Heart left ventricle (tissue), 13 donors: Measurements from ENCODE around the gene NPBWR2.

ENCODE experiments used
- CTCF ChIP-seq, 12 donors: fragments of 200-600 bp; sonication (generic) in 4 of 12; IDR thresholded peaks; one replicate each; pipeline versions ENCODE4 v1.5.0 to v1.8.0; 2018 to 2022; ENCODE audit warnings: antibody characterized with exemption in 12 of 12, mild to moderate bottlenecking in 5 of 12
- POLR2A ChIP-seq, 2 donors: fragments of 450-650 bp; IDR thresholded peaks; one replicate each; pipeline ENCODE4 v1.6.1; 2017; ENCODE audit warnings: antibody characterized with exemption in 2 of 2, mild to moderate bottlenecking in 2 of 2, moderate library complexity in 2 of 2
- donor health status: ischemic (EF 13 %, LVEDD 7.1; RV severe dilation, severe dysfunction).
- donor health status: DM: no; HTN: yes; CAD: no.
- donor health status: DM: no; HTN: no; CAD: no.
- donor health status: ischemic (EF 25% LVEDD 6.9; RV normal size, moderate dysfunction).
- donor health status: ischemic (EF 25% LVEDD 5.7; RV mildly dilated, moderate dysfunction).
- donor health status: ischemic (EF 35%, LVEDD 5.7; RV mildly dilated, moderate dysfunction).
- donor health status: nonischemic (EF 11% LVEDD 7.7; RV severe dilation, severe dysfunction).
- donor health status: DM: yes; HTN: yes; CAD: no.
- donor health status: PGD.
- donor health status: ischemic (EF 29% LVEDD 5.4; RV normal size, mild dysfunction).
- donor health status: nonischemic (EF 23%, LVEDD 6.1; RV moderate dilation, normal function).

- TF ChIP-seq CTCF (IDR thresholded peaks at IDR 0.05) (no peak), POLR2A (IDR thresholded peaks at IDR 0.05) (no peak)
These were observed 14.9 kb downstream of the NPBWR2 start for GRCh38 chr20:64092258-64093012.
